Gastroesophageal sphincter (tissue), 4 donors: ENCODE data around the gene SRSF9. TPM values are rescaled to one million over a fixed set of nuclear protein-coding genes. Genes with fewer than 3 reads are reported as not detected.

Source experiments
- ATAC-seq: fragments of 150-250 bp; one replicate; pipeline ENCODE4 v1.9.1; 2016; ENCODE audit warnings: mild to moderate bottlenecking, moderate library complexity
- H3K27ac ChIP-seq, 4 donors: fragments of 200-600 bp; sonication (generic) in 3 of 4; 1 replicate in 3 of 4; 2 replicates in 1 of 4; pipeline ENCODE4 v1.5.1; 2016 to 2019
- H3K27me3 ChIP-seq: fragments of 200-600 bp; sonication (generic); one replicate; pipeline ENCODE4 v1.5.1; 2019
- H3K36me3 ChIP-seq, 2 donors: fragments of 200-600 bp; sonication (generic); one replicate each; pipeline ENCODE4 v1.5.1; 2019; ENCODE audit warnings: control low read depth in 1 of 2
- H3K4me1 ChIP-seq, 3 donors: fragments of 200-600 bp; sonication (generic); 1 replicate in 2 of 3; 2 replicates in 1 of 3; pipeline ENCODE4 v1.5.1; 2016 to 2019; ENCODE audit warnings: control low read depth in 2 of 3
- H3K4me3 ChIP-seq, 2 donors: fragments of 200-600 bp; sonication (generic); one replicate each; pipeline ENCODE4 v1.5.1; 2019; ENCODE audit warnings: mild to moderate bottlenecking in 1 of 2, moderate library complexity in 1 of 2
- H3K9me3 ChIP-seq, 3 donors: fragments of 200-600 bp; sonication (generic); one replicate each; pipeline ENCODE4 v1.5.1; 2017 to 2019; ENCODE audit warnings: control low read depth in 2 of 3
- EP300 ChIP-seq: sonication (generic); formaldehyde crosslinking; IDR thresholded peaks from one replicate; pipeline ENCODE4 v1.6.1; 2017; ENCODE audit warnings: antibody characterized with exemption, mild to moderate bottlenecking
- POLR2A ChIP-seq, 2 donors: fragments of 450-650 bp; IDR thresholded peaks; one replicate each; pipeline ENCODE4 v1.6.1; 2017; ENCODE audit warnings: antibody characterized with exemption in 2 of 2, mild to moderate bottlenecking in 2 of 2, moderate library complexity in 1 of 2
- POLR2AphosphoS5 ChIP-seq: sonication (generic); formaldehyde crosslinking; IDR thresholded peaks from one replicate; pipeline ENCODE4 v1.6.1; 2017; ENCODE audit warnings: antibody characterized with exemption
- WGBS, 2 donors: methylation state at CpG; one replicate each; pipeline ENCODE4 v1.1.5; 2018; ENCODE audit warnings: low coverage in 1 of 2; 5-methylcytosine and 5-hydroxymethylcytosine counted together
- small RNA-seq, 4 donors: library from RNA; depleted of rRNA; stranded (forward); fragments of <200 nt; gene quantifications; one replicate each; pipeline ENCODE3, GENCODE V24; 2016
- total RNA-seq, 4 donors: library from RNA; depleted of rRNA; stranded (reverse); fragments of >200 nt; gene quantifications; one replicate each; pipeline ENCODE4 v1.1.0, GENCODE V29; 2016
- TF ChIP-seq, protein P1 (sequence below), 4 experiments: fragments of 200-600 bp in 2 of 4; fragments of 450-650 bp in 2 of 4; sonication (generic) in 1 of 4; IDR thresholded peaks; one replicate each; pipeline ENCODE4 v1.5.1; 2017 to 2019; ENCODE audit warnings: antibody characterized with exemption in 4 of 4, mild to moderate bottlenecking in 2 of 4, moderate library complexity in 2 of 4

Gene SRSF9
- total RNA-seq, 4 donors from 2014 or later, result 46.2 to 63.2 (median 49.3) TPM

- H3K27me3 ChIP-seq, result peaks cover 26% of the 10 kb centered on the region
- no peak overlapping the region for H3K27ac ChIP-seq
- no peaks in the 10 kb centered on the region for H3K9me3 ChIP-seq
- H3K4me1 ChIP-seq, result no peaks in the 10 kb centered on the region
- WGBS, 2 donors, result 72 to 94% methylated on average over 2 to 3 of the region's 4 CpGs
- no peaks in the 10 kb centered on the region for H3K36me3 ChIP-seq
- ATAC-seq, result no peak
- TF ChIP-seq, protein P1, sequence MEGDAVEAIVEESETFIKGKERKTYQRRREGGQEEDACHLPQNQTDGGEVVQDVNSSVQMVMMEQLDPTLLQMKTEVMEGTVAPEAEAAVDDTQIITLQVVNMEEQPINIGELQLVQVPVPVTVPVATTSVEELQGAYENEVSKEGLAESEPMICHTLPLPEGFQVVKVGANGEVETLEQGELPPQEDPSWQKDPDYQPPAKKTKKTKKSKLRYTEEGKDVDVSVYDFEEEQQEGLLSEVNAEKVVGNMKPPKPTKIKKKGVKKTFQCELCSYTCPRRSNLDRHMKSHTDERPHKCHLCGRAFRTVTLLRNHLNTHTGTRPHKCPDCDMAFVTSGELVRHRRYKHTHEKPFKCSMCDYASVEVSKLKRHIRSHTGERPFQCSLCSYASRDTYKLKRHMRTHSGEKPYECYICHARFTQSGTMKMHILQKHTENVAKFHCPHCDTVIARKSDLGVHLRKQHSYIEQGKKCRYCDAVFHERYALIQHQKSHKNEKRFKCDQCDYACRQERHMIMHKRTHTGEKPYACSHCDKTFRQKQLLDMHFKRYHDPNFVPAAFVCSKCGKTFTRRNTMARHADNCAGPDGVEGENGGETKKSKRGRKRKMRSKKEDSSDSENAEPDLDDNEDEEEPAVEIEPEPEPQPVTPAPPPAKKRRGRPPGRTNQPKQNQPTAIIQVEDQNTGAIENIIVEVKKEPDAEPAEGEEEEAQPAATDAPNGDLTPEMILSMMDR (IDR thresholded peaks at IDR 0.05), result no peak
- TF ChIP-seq EP300 (no peak), POLR2AphosphoS5 (no peak), POLR2A (IDR thresholded peaks at IDR 0.05) (no peak)
- H3K4me3 ChIP-seq, result no peak overlapping the region
Measured at GRCh38 chr12:120417917-120418580, 51.5 kb downstream of the SRSF9 start.

- Histone ChIP-seq H3K4me3 (no peak overlapping the region), H3K36me3 (no peaks in the 10 kb centered on the region), H3K27me3 (peaks cover 26% of the 10 kb centered on the region), H3K4me1 (no peaks in the 10 kb centered on the region), H3K9me3 (no peaks in the 10 kb centered on the region), H3K27ac (no peak overlapping the region)
- ATAC-seq, result no peak
- TF ChIP-seq EP300 (no peak), POLR2A (IDR thresholded peaks at IDR 0.05) (no peak), POLR2AphosphoS5 (no peak)
- TF ChIP-seq, protein P1 (IDR thresholded peaks at IDR 0.05), result no peak
- 77 to 80% methylated on average over 5 to 7 of the region's 7 CpGs for WGBS, 2 donors
Measured at GRCh38 chr12:120416490-120417216, 52.9 kb downstream of the SRSF9 start.

DNA sequence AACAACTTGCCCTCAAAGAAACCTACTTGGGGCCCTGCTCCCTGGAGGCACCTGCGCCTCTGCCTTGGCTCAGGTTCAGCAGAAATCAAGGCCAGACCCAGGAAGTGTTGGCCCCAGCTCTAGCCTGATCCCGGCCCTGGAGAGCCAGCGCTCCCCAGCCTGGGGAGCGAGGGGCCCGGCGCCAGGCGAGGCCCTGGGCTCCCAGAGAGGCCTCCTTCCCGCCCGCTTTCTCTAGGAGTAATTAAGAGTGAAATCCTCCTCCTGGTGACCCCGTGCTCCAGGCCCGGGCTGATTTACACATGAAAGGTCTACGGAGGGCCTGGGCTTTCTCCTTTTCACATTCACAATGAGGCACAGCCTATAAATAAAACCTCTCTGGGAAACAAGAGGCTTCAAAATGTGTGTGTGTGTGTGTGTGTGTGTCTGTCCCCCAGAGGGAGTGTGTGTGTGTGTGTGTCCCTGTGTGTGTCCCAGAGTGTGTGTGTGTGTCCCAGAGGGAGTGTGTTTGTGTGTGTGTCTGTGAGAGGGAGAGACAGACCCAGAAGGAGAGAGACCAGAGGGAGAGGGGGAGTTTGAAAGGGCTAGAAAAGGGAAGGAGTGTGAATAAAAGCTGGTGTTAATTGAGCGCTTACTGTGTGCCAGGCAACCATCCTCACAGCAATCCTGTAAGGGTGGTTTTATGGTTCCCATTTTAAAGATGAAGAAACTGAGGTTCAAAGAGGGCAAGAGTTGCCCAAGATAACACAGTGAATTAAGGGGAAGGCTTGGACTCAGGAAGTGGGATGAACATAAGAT lies 55.5 kb downstream of the SRSF9 start:
- 37 to 100% methylated on average over 1 to 7 of the region's 13 CpGs for WGBS, 2 donors
- Histone ChIP-seq H3K36me3 (no peaks in the 10 kb centered on the region), H3K27ac (no peak overlapping the region), H3K4me3 (no peak overlapping the region), H3K4me1 (no peaks in the 10 kb centered on the region), H3K27me3 (peaks cover 15% of the 10 kb centered on the region), H3K9me3 (no peaks in the 10 kb centered on the region)
- ATAC-seq, result no peak
- TF ChIP-seq POLR2AphosphoS5, result no peak

- no peak overlapping the region for H3K27ac ChIP-seq
- H3K9me3 ChIP-seq, result no peaks in the 10 kb centered on the region
- peaks cover 9% of the 10 kb centered on the region for H3K27me3 ChIP-seq
- ATAC-seq, result no peak
- no peaks in the 10 kb centered on the region for H3K4me1 ChIP-seq
- WGBS, 2 donors, result 67 to 100% methylated on average over 4 to 7 of the region's 7 CpGs
- no peak for TF ChIP-seq POLR2AphosphoS5
- TF ChIP-seq POLR2A (IDR thresholded peaks at IDR 0.05), result no peak
- TF ChIP-seq, protein P1 (IDR thresholded peaks at IDR 0.05), result no peak
- TF ChIP-seq EP300, result no peak
- H3K4me3 ChIP-seq, result no peak overlapping the region
- no peaks in the 10 kb centered on the region for H3K36me3 ChIP-seq
Measured at GRCh38 chr12:120412421-120412820, 57.1 kb downstream of the SRSF9 start.

Small RNAs within 50 kb of the gene (small RNA-seq; reads per million reads assigned to genes)
- 0 reads per million in 4 donors for gene RF00019

Other genes with a start within 250 kb of the SRSF9 start
- 10 to 100 TPM; 43.2 to 80.4 (median 59.4) TPM for gene PXN, start 204.0 kb downstream of the SRSF9 start, total RNA-seq
- under 1 TPM in 3 of 4 donors, not detected in 1; under 0.01 TPM for gene RNU4-2, start 177.8 kb downstream of the SRSF9 start, total RNA-seq
- under 1 TPM in 1 of 4 donors, not detected in 3; under 0.01 TPM for gene RNU4-1, start 176.5 kb downstream of the SRSF9 start, total RNA-seq
- 1 to 10 TPM in 3 of 4 donors, under 1 TPM in 1; 0.67 to 3.9 (median 3.7) TPM for gene SIRT4, start 167.4 kb downstream of the SRSF9 start, total RNA-seq
- gene PLA2G1B, start 142.0 kb downstream of the SRSF9 start, total RNA-seq, result not detected
- gene MSI1, start 100.6 kb downstream of the SRSF9 start, total RNA-seq, result 1 to 10 TPM in 1 of 4 donors, under 1 TPM in 3; 0.16 to 9.2 (median 0.70) TPM
- 100 to 1,000 TPM; 424 to 588 (median 522) TPM for gene COX6A1, start 31.6 kb downstream of the SRSF9 start, total RNA-seq
- gene TRIAP1, start 23.4 kb downstream of the SRSF9 start, total RNA-seq, result 10 to 100 TPM in 3 of 4 donors, 1 to 10 TPM in 1; 9.7 to 19.5 (median 16.8) TPM
- 10 to 100 TPM; 20.0 to 26.0 (median 23.2) TPM for gene GATC, start 23.3 kb downstream of the SRSF9 start, total RNA-seq
- 100 to 1,000 TPM; 179 to 271 (median 229) TPM for gene DYNLL1, start 26.4 kb upstream of the SRSF9 start, total RNA-seq
- gene COQ5, start 59.4 kb upstream of the SRSF9 start, total RNA-seq, result 10 to 100 TPM; 19.3 to 27.6 (median 22.6) TPM
- 100 to 1,000 TPM; 134 to 273 (median 161) TPM for gene RNF10, start 64.6 kb upstream of the SRSF9 start, total RNA-seq
- gene POP5, start 111.7 kb upstream of the SRSF9 start, total RNA-seq, result 10 to 100 TPM; 18.2 to 42.0 (median 27.6) TPM
- 1 to 10 TPM in 3 of 4 donors, under 1 TPM in 1; 0.81 to 3.0 (median 1.2) TPM for gene CABP1, start 170.9 kb upstream of the SRSF9 start, total RNA-seq
- gene MLEC, start 217.4 kb upstream of the SRSF9 start, total RNA-seq, result 10 to 100 TPM; 41.5 to 82.3 (median 56.9) TPM
- 10 to 100 TPM; 21.8 to 33.3 (median 27.8) TPM for gene UNC119B, start 240.7 kb upstream of the SRSF9 start, total RNA-seq